Transverse colon (tissue), 3 donors: ENCODE results near the gene GRIFIN.

ENCODE experiments used
- POLR2A ChIP-seq: fragments of 450-650 bp; IDR thresholded peaks from one replicate; pipeline ENCODE4 v1.6.1; 2016; ENCODE audit warnings: antibody characterized with exemption, mild to moderate bottlenecking, moderate library complexity
- POLR2AphosphoS5 ChIP-seq, 3 donors: sonication (generic); formaldehyde crosslinking; IDR thresholded peaks; one replicate each; pipeline ENCODE4 v1.6.1; 2016; ENCODE audit warnings: antibody characterized with exemption in 3 of 3

GRCh38 chr7:2510130-2510776, 34.1 kb upstream of the GRIFIN start:
- TF ChIP-seq POLR2A (no peak), POLR2AphosphoS5 (IDR thresholded peaks at IDR 0.05) (no peak)
